Prostate gland (tissue), 2 donors: ENCODE data around the gene GBGT1. TPM values are rescaled to one million over a fixed set of nuclear protein-coding genes. Genes with fewer than 3 reads are reported as not detected.

Source experiments
- DNase-seq: peaks from one replicate; pipeline ENCODE4 v3.0.0-alpha.2; 2019; ENCODE audit warnings: low spot score
- H3K27ac ChIP-seq, 2 donors: fragments of 200-600 bp; sonication (generic); 2 replicates each; pipeline ENCODE4 v1.5.1; 2017 to 2019
- H3K27me3 ChIP-seq: fragments of 200-600 bp; sonication (generic); replicated peaks from 2 replicates; pipeline ENCODE4 v1.5.1; 2019; ENCODE audit not compliant: insufficient read depth
- H3K36me3 ChIP-seq, 2 donors: fragments of 200-600 bp; sonication (generic); 1 replicate in 1 of 2; 2 replicates in 1 of 2; pipeline versions ENCODE4 v1.5.1 to v1.8.1; 2017 to 2019
- H3K4me1 ChIP-seq: fragments of 200-600 bp; sonication (generic); replicated peaks from 2 replicates; pipeline ENCODE4 v1.5.1; 2019
- H3K4me3 ChIP-seq, 2 donors: fragments of 200-600 bp; sonication (generic); 2 replicates each; pipeline ENCODE4 v1.5.1; 2017 to 2019
- H3K9me3 ChIP-seq: fragments of 200-600 bp; sonication (generic); 2 replicates; pipeline ENCODE4 v1.5.1; 2017
- POLR2A ChIP-seq: fragments of 450-650 bp; IDR thresholded peaks from one replicate; pipeline ENCODE4 v1.6.1; 2016; ENCODE audit warnings: antibody characterized with exemption, mild to moderate bottlenecking
- POLR2AphosphoS5 ChIP-seq: sonication (generic); formaldehyde crosslinking; IDR thresholded peaks from one replicate; pipeline ENCODE4 v1.6.1; 2017; ENCODE audit warnings: antibody characterized with exemption
- WGBS: methylation state at CpG from one replicate; pipeline ENCODE4 v1.1.5; 2018; 5-methylcytosine and 5-hydroxymethylcytosine counted together
- intact Hi-C: fragments of 100-400 bp; cut with DNase I; formaldehyde crosslinking; loops from one replicate; pipeline ENCODE4 v1.14.2; 2022
- total RNA-seq, 2 donors: library from RNA; depleted of rRNA; stranded (reverse); fragments of >200 nt; gene quantifications; one replicate each; pipeline ENCODE4 v1.1.0, GENCODE V29; 2016
- TF ChIP-seq, protein P1 (sequence below), 4 experiments: fragments of 200-600 bp in 2 of 4; fragments of 450-650 bp in 2 of 4; sonication (generic) in 2 of 4; IDR thresholded peaks; 1 replicate in 3 of 4; 2 replicates in 1 of 4; pipeline ENCODE4 v1.5.1; 2016 to 2019; ENCODE audit warnings: antibody characterized with exemption in 4 of 4, mild to moderate bottlenecking in 2 of 4, moderate library complexity in 2 of 4

GBGT1 gene
- total RNA-seq, 2 donors from 2014 or later, result 10.7 to 14.0 TPM

DNA sequence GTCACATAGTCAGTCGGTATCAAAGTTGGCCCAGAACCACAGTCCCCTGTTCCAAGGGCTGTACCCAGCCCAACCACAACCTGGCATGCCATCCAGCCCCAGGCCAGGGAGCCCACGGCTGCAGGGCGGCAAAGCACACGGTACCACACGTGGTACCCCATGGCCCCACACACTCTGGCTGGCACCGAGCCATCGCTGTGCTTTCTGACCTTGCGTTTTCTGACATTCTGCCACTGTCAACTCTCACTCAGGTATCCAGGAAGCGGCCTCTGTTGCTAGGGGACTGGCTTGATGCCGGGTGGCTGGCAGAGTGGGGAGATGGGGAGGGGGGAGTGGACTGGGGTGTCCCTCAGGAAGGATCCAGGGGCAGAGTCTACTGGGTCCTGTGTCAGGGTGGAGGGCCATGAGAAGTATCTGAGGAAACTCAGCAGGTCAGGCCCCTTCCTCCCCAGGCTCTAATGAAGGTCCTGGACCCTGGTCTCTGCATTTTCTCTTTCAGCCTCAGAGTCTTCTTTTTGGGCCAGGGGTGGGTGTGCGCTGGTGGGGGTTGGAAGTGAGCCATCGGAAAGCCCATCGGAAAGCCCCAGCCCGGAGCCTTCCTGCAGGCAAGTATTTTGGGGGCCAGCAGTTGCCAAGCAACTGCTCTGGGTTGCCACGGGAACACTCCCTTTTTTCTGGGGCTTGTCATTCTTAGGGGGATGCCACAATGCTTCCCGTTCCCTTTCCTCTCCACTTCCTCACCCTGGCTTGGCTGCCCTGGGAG, 21.7 kb downstream of the GBGT1 start:
- Histone ChIP-seq H3K4me1 (peaks cover 4% of the 10 kb centered on the region), H3K4me3 (no peak overlapping the region), H3K27ac (no peak overlapping the region), H3K9me3 (no peaks in the 10 kb centered on the region), H3K27me3 (no peaks in the 10 kb centered on the region), H3K36me3 (no peaks in the 10 kb centered on the region)
- TF ChIP-seq POLR2A, result no peak
- WGBS, result 36% methylated on average over 16 of the region's 16 CpGs
- DNase-seq, result peak; percentile 36
- intact Hi-C loops, result no loop called here

GRCh38 chr9:133140606-133141005, 23.1 kb downstream of the GBGT1 start:
- 78% methylated on average over 9 of the region's 14 CpGs for WGBS
- Histone ChIP-seq H3K27ac (no peak overlapping the region), H3K4me3 (no peak overlapping the region), H3K36me3 (no peaks in the 10 kb centered on the region), H3K4me1 (peaks cover 5% of the 10 kb centered on the region), H3K27me3 (no peaks in the 10 kb centered on the region), H3K9me3 (no peaks in the 10 kb centered on the region)
- intact Hi-C loops, result no loop called here
- TF ChIP-seq, protein P1, sequence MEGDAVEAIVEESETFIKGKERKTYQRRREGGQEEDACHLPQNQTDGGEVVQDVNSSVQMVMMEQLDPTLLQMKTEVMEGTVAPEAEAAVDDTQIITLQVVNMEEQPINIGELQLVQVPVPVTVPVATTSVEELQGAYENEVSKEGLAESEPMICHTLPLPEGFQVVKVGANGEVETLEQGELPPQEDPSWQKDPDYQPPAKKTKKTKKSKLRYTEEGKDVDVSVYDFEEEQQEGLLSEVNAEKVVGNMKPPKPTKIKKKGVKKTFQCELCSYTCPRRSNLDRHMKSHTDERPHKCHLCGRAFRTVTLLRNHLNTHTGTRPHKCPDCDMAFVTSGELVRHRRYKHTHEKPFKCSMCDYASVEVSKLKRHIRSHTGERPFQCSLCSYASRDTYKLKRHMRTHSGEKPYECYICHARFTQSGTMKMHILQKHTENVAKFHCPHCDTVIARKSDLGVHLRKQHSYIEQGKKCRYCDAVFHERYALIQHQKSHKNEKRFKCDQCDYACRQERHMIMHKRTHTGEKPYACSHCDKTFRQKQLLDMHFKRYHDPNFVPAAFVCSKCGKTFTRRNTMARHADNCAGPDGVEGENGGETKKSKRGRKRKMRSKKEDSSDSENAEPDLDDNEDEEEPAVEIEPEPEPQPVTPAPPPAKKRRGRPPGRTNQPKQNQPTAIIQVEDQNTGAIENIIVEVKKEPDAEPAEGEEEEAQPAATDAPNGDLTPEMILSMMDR (IDR thresholded peaks at IDR 0.05), result no peak
- TF ChIP-seq POLR2AphosphoS5 (no peak), POLR2A (no peak)
- no peak for DNase-seq

DNA sequence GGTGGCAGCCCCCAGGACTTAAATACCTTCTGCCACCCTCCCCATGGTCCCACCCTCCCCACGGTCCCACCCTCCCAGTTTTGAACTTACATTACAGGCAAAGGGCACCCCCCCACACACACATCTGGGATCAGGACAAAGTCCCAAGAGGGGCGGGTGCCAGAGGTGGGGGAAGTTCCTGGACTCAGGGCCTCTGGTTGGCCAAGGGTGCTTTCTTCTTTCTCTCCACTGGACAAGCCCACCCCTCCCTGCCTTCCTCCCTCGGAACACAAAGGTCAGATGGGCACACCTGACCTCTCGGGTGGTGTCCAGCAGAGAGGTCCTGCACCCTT, 23.6 kb downstream of the GBGT1 start:
- no peaks in the 10 kb centered on the region for H3K27me3 ChIP-seq
- peaks cover 10% of the 10 kb centered on the region for H3K4me1 ChIP-seq
- H3K27ac ChIP-seq, result no peak overlapping the region
- intact Hi-C loops, result no loop called here
- H3K9me3 ChIP-seq, result no peaks in the 10 kb centered on the region
- TF ChIP-seq POLR2AphosphoS5, result no peak
- TF ChIP-seq, protein P1 (IDR thresholded peaks at IDR 0.05), result no peak
- no peak for TF ChIP-seq POLR2A
- WGBS, result 82% methylated on average over 4 of the region's 4 CpGs
- H3K36me3 ChIP-seq, result no peaks in the 10 kb centered on the region
- no peak for DNase-seq
- H3K4me3 ChIP-seq, result no peak overlapping the region

DNA sequence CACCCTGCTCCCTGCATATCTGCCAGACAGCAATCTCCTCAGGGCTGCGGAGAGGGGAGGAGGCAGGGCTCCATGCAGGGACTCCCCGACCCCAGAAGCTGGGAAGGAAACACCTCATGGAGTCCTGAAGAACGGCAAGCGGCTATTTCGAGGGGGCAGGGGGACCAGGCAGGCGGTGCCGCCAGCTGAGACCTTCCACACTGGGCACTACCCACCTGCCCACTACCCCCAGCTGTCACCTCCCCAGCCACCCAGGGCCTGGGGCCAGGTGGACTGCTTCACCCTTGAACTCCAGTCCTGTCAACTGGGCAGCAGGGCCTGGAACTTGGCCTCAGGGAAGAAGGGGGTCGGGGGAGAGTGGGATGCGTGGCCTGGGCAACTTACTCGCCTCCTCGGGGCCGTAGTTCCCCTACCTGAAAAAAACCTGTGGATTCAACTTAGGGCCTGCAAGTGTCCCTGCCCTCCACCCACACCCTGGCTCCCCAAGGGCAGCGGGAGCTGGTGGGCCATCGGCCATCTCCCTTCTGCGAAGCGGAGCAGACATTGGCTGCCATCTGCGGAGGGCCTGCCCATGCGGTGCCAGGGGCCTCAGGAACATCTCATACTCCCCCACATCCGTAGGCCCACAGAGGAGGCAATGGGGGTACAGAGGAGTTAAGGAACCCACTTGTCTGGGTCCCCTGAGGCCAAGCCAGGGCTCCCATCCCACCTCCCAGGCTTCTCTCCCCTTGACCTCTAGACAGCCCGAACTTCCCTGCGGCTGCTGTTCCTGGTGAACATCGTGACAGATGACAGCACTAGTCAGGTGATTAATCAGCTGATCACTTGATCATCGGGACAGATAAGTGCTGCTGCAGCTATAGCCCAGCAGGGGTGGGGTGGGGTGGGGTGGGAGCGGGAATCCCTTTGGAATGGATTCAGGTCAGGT, 24.2 kb downstream of the GBGT1 start:
- DNase-seq, result no peak
- intact Hi-C loops, result no loop called here
- 82% methylated on average over 22 of the region's 24 CpGs for WGBS
- Histone ChIP-seq H3K27me3 (no peaks in the 10 kb centered on the region), H3K4me1 (peaks cover 14% of the 10 kb centered on the region), H3K9me3 (no peaks in the 10 kb centered on the region), H3K36me3 (no peaks in the 10 kb centered on the region), H3K4me3 (no peak overlapping the region), H3K27ac (no peak overlapping the region)
- TF ChIP-seq, protein P1 (IDR thresholded peaks at IDR 0.05), result no peak
- TF ChIP-seq POLR2AphosphoS5, result no peak
- TF ChIP-seq POLR2A, result no peak

DNA sequence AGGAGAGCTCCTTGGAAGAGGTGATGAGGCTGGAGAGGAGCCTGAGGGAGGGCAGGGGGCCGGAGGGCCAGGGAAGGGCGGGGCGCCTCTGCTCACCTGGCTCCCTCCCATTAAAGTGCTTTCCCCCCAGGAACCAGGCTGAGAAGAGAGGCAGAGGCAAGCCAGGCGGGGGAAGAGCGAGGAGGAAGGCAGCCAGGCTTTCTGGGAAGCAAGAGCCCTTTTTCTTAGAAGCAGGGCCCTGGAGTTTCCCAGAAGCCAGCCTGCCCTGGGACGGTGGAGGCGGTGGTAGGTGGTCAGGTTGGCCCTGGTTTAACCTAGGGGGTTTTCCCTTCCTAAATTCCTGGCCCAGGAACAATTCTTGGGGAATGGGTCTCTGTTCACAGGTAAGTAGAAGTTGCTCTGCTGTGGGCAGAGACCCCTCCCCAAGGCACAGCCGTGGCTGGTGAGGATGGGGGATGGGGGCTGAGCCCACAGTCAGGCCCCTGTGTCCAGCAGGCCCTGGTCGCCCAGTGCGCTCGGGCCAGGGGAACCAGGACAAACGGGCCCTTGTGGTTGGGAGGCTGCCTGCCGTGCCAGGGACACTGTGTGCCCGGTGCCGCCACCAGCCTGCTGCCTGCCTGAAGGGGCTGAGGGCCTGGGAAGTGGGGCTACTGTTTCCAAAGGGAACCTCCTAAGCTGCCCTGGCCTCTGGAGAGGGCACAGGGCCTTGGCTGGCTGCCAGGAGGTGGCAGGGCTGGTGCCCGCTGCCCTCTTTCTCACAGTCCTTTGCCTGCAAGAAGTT, 26.1 kb downstream of the GBGT1 start:
- intact Hi-C loops, result no loop called here
- no peaks in the 10 kb centered on the region for H3K27me3 ChIP-seq
- no peaks in the 10 kb centered on the region for H3K9me3 ChIP-seq
- peak; percentile 31 for DNase-seq
- H3K4me1 ChIP-seq, result peaks cover 28% of the 10 kb centered on the region
- no peaks in the 10 kb centered on the region for H3K36me3 ChIP-seq
- no peak overlapping the region for H3K4me3 ChIP-seq
- TF ChIP-seq POLR2AphosphoS5 (no peak), POLR2A (no peak)
- TF ChIP-seq, protein P1 (IDR thresholded peaks at IDR 0.05), result no peak
- peak overlapping the region; percentile 30 to 57 for H3K27ac ChIP-seq
- WGBS, result 78% methylated on average over 16 of the region's 16 CpGs
